ENCODE measurements around the gene KIZ. TPM values are rescaled to one million over a fixed set of nuclear protein-coding genes. Genes with fewer than 3 reads are reported as not detected.

The KIZ gene
- total RNA-seq, 2 donors from 2014 or later: 12.2 to 19.5 TPM

GRCh38 chr20:21279706-21280521, 154.0 kb downstream of the KIZ start:
- H3K36me3 Mint-ChIP-seq: no peaks in the 10 kb centered on the region
- H3K9me3 Mint-ChIP-seq: no peaks in the 10 kb centered on the region
- no peak overlapping the region for H3K27ac Mint-ChIP-seq
- no peak for ATAC-seq
- DNase-seq (ENCODE audit: low spot score in 2 of 2): no peak

GRCh38 chr20:21280522-21281016, 154.7 kb downstream of the KIZ start:
- DNase-seq (ENCODE audit: low spot score in 2 of 2) (no peak), ATAC-seq (no peak)
- peaks cover 0 to 4% of the 10 kb centered on the region in 2 donors for H3K36me3 Mint-ChIP-seq
- H3K9me3 Mint-ChIP-seq: peaks cover 3 to 4% of the 10 kb centered on the region in 2 donors
- no peak overlapping the region for H3K27ac Mint-ChIP-seq

GRCh38 chr20:21286775-21287174, 160.9 kb downstream of the KIZ start:
- DNase-seq (ENCODE audit: low spot score in 2 of 2) (no peak), ATAC-seq (no peak)
- H3K27ac Mint-ChIP-seq: no peak overlapping the region
- peaks cover 7 to 10% of the 10 kb centered on the region in 2 donors for H3K9me3 Mint-ChIP-seq
- H3K36me3 Mint-ChIP-seq: peaks cover 0 to 15% of the 10 kb centered on the region in 2 donors

- ATAC-seq (no peak), DNase-seq (ENCODE audit: low spot score in 2 of 2) (no peak)
- H3K36me3 Mint-ChIP-seq: peaks cover 0 to 15% of the 10 kb centered on the region in 2 donors
- H3K27ac Mint-ChIP-seq: no peak overlapping the region
- peaks cover 7 to 10% of the 10 kb centered on the region in 2 donors for H3K9me3 Mint-ChIP-seq
Measured at GRCh38 chr20:21288587-21289370, 162.9 kb downstream of the KIZ start.

GRCh38 chr20:21289651-21290050, 163.8 kb downstream of the KIZ start:
- Mint-ChIP-seq H3K36me3 (peaks cover 0 to 15% of the 10 kb centered on the region in 2 donors), H3K9me3 (peaks cover 7 to 10% of the 10 kb centered on the region in 2 donors), H3K27ac (no peak overlapping the region)
- DNase-seq (ENCODE audit: low spot score in 2 of 2) (no peak), ATAC-seq (no peak)

GRCh38 chr20:21291026-21291425, 165.1 kb downstream of the KIZ start:
- peaks cover 0 to 6% of the 10 kb centered on the region in 2 donors for H3K36me3 Mint-ChIP-seq
- ATAC-seq (no peak), DNase-seq (ENCODE audit: low spot score in 2 of 2) (no peak)
- H3K27ac Mint-ChIP-seq: no peak overlapping the region
- peaks cover 0 to under 1% of the 10 kb centered on the region in 2 donors for H3K9me3 Mint-ChIP-seq

- DNase-seq (ENCODE audit: low spot score in 2 of 2): no peak
- Mint-ChIP-seq H3K9me3 (no peaks in the 10 kb centered on the region), H3K36me3 (no peaks in the 10 kb centered on the region), H3K27ac (no peak overlapping the region)
- ATAC-seq: no peak
Measured at GRCh38 chr20:21294755-21295154, 168.9 kb downstream of the KIZ start.

Other genes starting within 250 kb of the KIZ start
- gene LINC00237, start 19.7 kb upstream of the KIZ start, total RNA-seq: not detected
- 10 to 100 TPM; 55.5 to 87.4 TPM for gene XRN2, start 177.2 kb downstream of the KIZ start, total RNA-seq

Data from activated naive CD4-positive, alpha-beta T cell treated with anti-CD3 and anti-CD28 coated beads, Interleukin-2, amount 50 U/mL, for 72 hours (primary cell).